Measurements from ENCODE around the gene SLC25A21. TPM values are rescaled to one million over a fixed set of nuclear protein-coding genes. Genes with fewer than 3 reads are reported as not detected.

The SLC25A21 gene
- polyA plus RNA-seq, 4 donors, result 0.22 to 1.4 (median 0.97) TPM

GRCh38 chr14:36944307-36945010 lies 227.9 kb downstream of the SLC25A21 start:
- no peak overlapping the region for H3K27ac ChIP-seq (ENCODE audit: low read depth in 1 of 3, low read length in 2 of 3)
- H3K4me1 ChIP-seq (ENCODE audit: control insufficient read depth in 3 of 3, insufficient read depth in 2 of 3, low read depth in 1 of 3, low read length in 2 of 3), result no peaks in the 10 kb centered on the region
- 74 to 88% (median 87%) methylated on average over 5 of the region's 5 CpGs for WGBS, 3 donors
- no peak overlapping the region for H3K4me3 ChIP-seq (ENCODE audit: low read depth in 1 of 3, low read length in 3 of 3)
- peaks cover 0 to 2% (median 0%) of the 10 kb centered on the region in 3 donors for H3K27me3 ChIP-seq (ENCODE audit: control insufficient read depth in 3 of 3, insufficient read depth in 3 of 3, low read length in 3 of 3)
- FAIRE-seq, result no peak
- DNase-seq, result no peak
- no peaks in the 10 kb centered on the region for H3K36me3 ChIP-seq (ENCODE audit: control insufficient read depth in 3 of 3, insufficient read depth in 2 of 3, low read depth in 1 of 3, low read length in 3 of 3)
- H3K9me3 ChIP-seq (ENCODE audit: control insufficient read depth in 2 of 2, insufficient read depth in 1 of 2, low read depth in 1 of 2, low read length in 1 of 2), result no peaks in the 10 kb centered on the region

DNA sequence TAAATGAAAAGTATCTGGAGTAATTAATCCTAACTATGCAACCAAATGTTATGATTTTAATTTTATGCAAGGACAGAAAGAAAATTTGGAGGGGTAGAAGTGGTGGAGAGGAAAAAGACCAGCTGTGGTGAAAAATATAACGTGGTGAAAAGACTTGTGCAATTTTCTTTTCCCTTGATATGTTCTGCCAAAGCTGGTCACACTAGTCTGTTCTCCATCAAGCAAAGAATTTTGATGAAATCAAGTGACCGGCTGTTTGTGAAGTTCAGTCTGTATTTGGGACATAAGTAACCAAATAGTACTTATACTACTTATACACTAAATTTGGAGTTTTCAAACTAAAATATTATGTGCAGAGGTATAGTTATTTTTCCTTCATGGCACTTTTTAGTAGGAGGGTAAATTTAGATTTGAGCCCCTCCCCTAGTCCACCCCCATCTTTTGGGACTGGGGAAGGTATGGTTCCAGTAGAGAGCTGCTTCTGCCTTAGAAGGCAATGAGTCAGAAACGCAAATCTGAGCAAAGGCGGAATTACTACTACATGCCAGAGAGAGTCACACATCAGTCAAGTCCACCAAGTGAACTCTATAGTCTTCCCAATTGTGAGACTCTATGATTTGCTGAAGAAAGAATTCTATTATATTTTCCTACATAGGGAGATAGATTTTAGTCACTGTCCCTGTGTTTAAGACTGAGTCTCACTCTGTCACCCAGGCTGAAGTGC lies 229.7 kb downstream of the SLC25A21 start:
- no peaks in the 10 kb centered on the region for H3K36me3 ChIP-seq (ENCODE audit: control insufficient read depth in 3 of 3, insufficient read depth in 2 of 3, low read depth in 1 of 3, low read length in 3 of 3)
- WGBS, 3 donors, result 76 to 85% (median 77%) methylated on average over 4 of the region's 4 CpGs
- no peak overlapping the region for H3K27ac ChIP-seq (ENCODE audit: low read depth in 1 of 3, low read length in 2 of 3)
- H3K27me3 ChIP-seq (ENCODE audit: control insufficient read depth in 3 of 3, insufficient read depth in 3 of 3, low read length in 3 of 3), result peaks cover 0 to 5% (median 0%) of the 10 kb centered on the region in 3 donors
- FAIRE-seq, result no peak
- DNase-seq, result no peak
- no peaks in the 10 kb centered on the region for H3K4me1 ChIP-seq (ENCODE audit: control insufficient read depth in 3 of 3, insufficient read depth in 2 of 3, low read depth in 1 of 3, low read length in 2 of 3)
- no peaks in the 10 kb centered on the region for H3K9me3 ChIP-seq (ENCODE audit: control insufficient read depth in 2 of 2, insufficient read depth in 1 of 2, low read depth in 1 of 2, low read length in 1 of 2)
- no peak overlapping the region for H3K4me3 ChIP-seq (ENCODE audit: low read depth in 1 of 3, low read length in 3 of 3)

DNA sequence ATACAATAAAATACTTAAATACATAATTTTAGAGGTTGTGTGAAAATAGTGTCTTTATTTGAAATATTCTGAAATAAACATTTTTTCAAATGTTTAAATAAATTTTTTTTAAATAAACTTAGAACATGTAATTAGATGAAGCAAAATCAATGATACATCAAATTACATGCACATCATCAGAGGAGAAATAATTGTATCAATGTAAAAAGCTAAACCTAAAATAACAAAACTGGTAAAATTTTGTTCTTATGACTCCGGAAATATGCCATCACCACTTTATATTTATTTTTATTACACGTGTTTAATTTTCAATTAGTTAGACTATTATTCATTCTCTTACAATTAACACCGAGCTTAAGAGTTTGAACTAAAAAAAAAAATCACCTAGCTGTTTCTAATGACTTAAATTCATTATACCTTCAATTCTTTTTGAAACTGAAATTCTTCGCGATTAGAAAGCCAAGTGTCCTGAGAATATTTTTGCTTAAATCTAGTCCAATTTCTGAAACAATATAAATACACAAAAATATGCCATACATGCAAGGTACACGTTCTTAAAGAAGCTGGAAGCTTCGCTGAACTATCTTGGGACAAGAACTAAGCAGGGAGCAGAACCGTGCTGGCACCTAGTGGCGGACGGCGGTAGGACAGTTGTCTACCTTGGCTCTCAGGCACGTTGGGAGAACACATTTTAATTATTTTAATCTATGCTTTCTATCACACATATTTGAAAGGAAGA lies 230.5 kb downstream of the SLC25A21 start:
- DNase-seq (peak; percentile 63 to 65), FAIRE-seq (no peak)
- Histone ChIP-seq H3K4me3 (ENCODE audit: low read depth in 1 of 3, low read length in 3 of 3) (no peak overlapping the region), H3K27ac (ENCODE audit: low read depth in 1 of 3, low read length in 2 of 3) (no peak overlapping the region), H3K4me1 (ENCODE audit: control insufficient read depth in 3 of 3, insufficient read depth in 2 of 3, low read depth in 1 of 3, low read length in 2 of 3) (no peaks in the 10 kb centered on the region), H3K27me3 (ENCODE audit: control insufficient read depth in 3 of 3, insufficient read depth in 3 of 3, low read length in 3 of 3) (peaks cover 0 to 8% (median 0%) of the 10 kb centered on the region in 3 donors), H3K36me3 (ENCODE audit: control insufficient read depth in 3 of 3, insufficient read depth in 2 of 3, low read depth in 1 of 3, low read length in 3 of 3) (no peaks in the 10 kb centered on the region), H3K9me3 (ENCODE audit: control insufficient read depth in 2 of 2, insufficient read depth in 1 of 2, low read depth in 1 of 2, low read length in 1 of 2) (no peaks in the 10 kb centered on the region)
- 11 to 12% (median 11%) methylated on average over 12 of the region's 12 CpGs for WGBS, 3 donors

- Histone ChIP-seq H3K27ac (ENCODE audit: low read depth in 1 of 3, low read length in 2 of 3) (no peak overlapping the region), H3K36me3 (ENCODE audit: control insufficient read depth in 3 of 3, insufficient read depth in 2 of 3, low read depth in 1 of 3, low read length in 3 of 3) (no peaks in the 10 kb centered on the region), H3K27me3 (ENCODE audit: control insufficient read depth in 3 of 3, insufficient read depth in 3 of 3, low read length in 3 of 3) (peaks cover 0 to 8% (median 0%) of the 10 kb centered on the region in 3 donors), H3K9me3 (ENCODE audit: control insufficient read depth in 2 of 2, insufficient read depth in 1 of 2, low read depth in 1 of 2, low read length in 1 of 2) (no peaks in the 10 kb centered on the region), H3K4me1 (ENCODE audit: control insufficient read depth in 3 of 3, insufficient read depth in 2 of 3, low read depth in 1 of 3, low read length in 2 of 3) (no peaks in the 10 kb centered on the region), H3K4me3 (ENCODE audit: low read depth in 1 of 3, low read length in 3 of 3) (no peak overlapping the region)
- 50 to 68% (median 52%) methylated on average over 4 of the region's 4 CpGs for WGBS, 3 donors
- DNase-seq (no peak), FAIRE-seq (no peak)
Observed at GRCh38 chr14:36940476-36940875, 231.9 kb downstream of the SLC25A21 start.

GRCh38 chr14:36939265-36939664 lies 233.1 kb downstream of the SLC25A21 start:
- H3K36me3 ChIP-seq (ENCODE audit: control insufficient read depth in 3 of 3, insufficient read depth in 2 of 3, low read depth in 1 of 3, low read length in 3 of 3), result no peaks in the 10 kb centered on the region
- DNase-seq, result no peak
- no peak for FAIRE-seq
- 80 to 95% (median 80%) methylated on average over 2 of the region's 2 CpGs for whole genome bisulfite sequencing, 3 donors
- peaks cover 0 to 7% (median 0%) of the 10 kb centered on the region in 3 donors for H3K27me3 ChIP-seq (ENCODE audit: control insufficient read depth in 3 of 3, insufficient read depth in 3 of 3, low read length in 3 of 3)
- H3K9me3 ChIP-seq (ENCODE audit: control insufficient read depth in 2 of 2, insufficient read depth in 1 of 2, low read depth in 1 of 2, low read length in 1 of 2), result no peaks in the 10 kb centered on the region
- H3K4me1 ChIP-seq (ENCODE audit: control insufficient read depth in 3 of 3, insufficient read depth in 2 of 3, low read depth in 1 of 3, low read length in 2 of 3), result no peaks in the 10 kb centered on the region
- no peak overlapping the region for H3K4me3 ChIP-seq (ENCODE audit: low read depth in 1 of 3, low read length in 3 of 3)
- no peak overlapping the region for H3K27ac ChIP-seq (ENCODE audit: low read depth in 1 of 3, low read length in 2 of 3)

DNA sequence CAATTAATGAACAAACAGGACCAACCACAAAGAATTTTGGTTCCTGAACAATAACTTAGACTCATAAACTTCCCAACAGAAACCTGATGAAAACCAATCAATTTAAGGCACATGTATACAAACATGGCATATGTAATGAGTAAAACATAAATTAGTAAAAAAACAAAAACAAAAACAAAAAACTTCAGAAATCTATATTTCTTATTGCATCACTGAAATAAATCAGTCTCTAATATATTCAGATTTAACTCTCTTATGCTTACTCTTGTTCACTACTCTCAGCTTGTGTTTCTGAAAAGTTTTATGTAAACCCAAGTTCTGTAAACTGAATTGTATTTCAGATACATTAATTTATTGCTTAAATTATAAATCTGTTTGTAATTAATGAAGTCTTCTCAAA lies 233.7 kb downstream of the SLC25A21 start:
- no peak overlapping the region for H3K27ac ChIP-seq (ENCODE audit: low read depth in 1 of 3, low read length in 2 of 3)
- H3K9me3 ChIP-seq (ENCODE audit: control insufficient read depth in 2 of 2, insufficient read depth in 1 of 2, low read depth in 1 of 2, low read length in 1 of 2), result no peaks in the 10 kb centered on the region
- FAIRE-seq, result peak; percentile 67
- no peaks in the 10 kb centered on the region for H3K36me3 ChIP-seq (ENCODE audit: control insufficient read depth in 3 of 3, insufficient read depth in 2 of 3, low read depth in 1 of 3, low read length in 3 of 3)
- no peak overlapping the region for H3K4me3 ChIP-seq (ENCODE audit: low read depth in 1 of 3, low read length in 3 of 3)
- no peak for DNase-seq
- H3K27me3 ChIP-seq (ENCODE audit: control insufficient read depth in 3 of 3, insufficient read depth in 3 of 3, low read length in 3 of 3), result peaks cover 0 to 6% (median 0%) of the 10 kb centered on the region in 3 donors
- no peaks in the 10 kb centered on the region for H3K4me1 ChIP-seq (ENCODE audit: control insufficient read depth in 3 of 3, insufficient read depth in 2 of 3, low read depth in 1 of 3, low read length in 2 of 3)

GRCh38 chr14:36935976-36936678 lies 236.3 kb downstream of the SLC25A21 start:
- Histone ChIP-seq H3K27me3 (ENCODE audit: control insufficient read depth in 3 of 3, insufficient read depth in 3 of 3, low read length in 3 of 3) (peaks cover 0 to 6% (median 0%) of the 10 kb centered on the region in 3 donors), H3K4me3 (ENCODE audit: low read depth in 1 of 3, low read length in 3 of 3) (no peak overlapping the region), H3K4me1 (ENCODE audit: control insufficient read depth in 3 of 3, insufficient read depth in 2 of 3, low read depth in 1 of 3, low read length in 2 of 3) (no peaks in the 10 kb centered on the region), H3K27ac (ENCODE audit: low read depth in 1 of 3, low read length in 2 of 3) (no peak overlapping the region), H3K36me3 (ENCODE audit: control insufficient read depth in 3 of 3, insufficient read depth in 2 of 3, low read depth in 1 of 3, low read length in 3 of 3) (no peaks in the 10 kb centered on the region), H3K9me3 (ENCODE audit: control insufficient read depth in 2 of 2, insufficient read depth in 1 of 2, low read depth in 1 of 2, low read length in 1 of 2) (no peaks in the 10 kb centered on the region)
- WGBS, 3 donors, result 36 to 60% (median 56%) methylated on average over 6 of the region's 6 CpGs
- FAIRE-seq, result no peak
- DNase-seq, result no peak

- no peak for FAIRE-seq
- no peak for DNase-seq
- Histone ChIP-seq H3K27me3 (ENCODE audit: control insufficient read depth in 3 of 3, insufficient read depth in 3 of 3, low read length in 3 of 3) (peaks cover 0 to 6% (median 0%) of the 10 kb centered on the region in 3 donors), H3K27ac (ENCODE audit: low read depth in 1 of 3, low read length in 2 of 3) (no peak overlapping the region), H3K4me3 (ENCODE audit: low read depth in 1 of 3, low read length in 3 of 3) (no peak overlapping the region), H3K9me3 (ENCODE audit: control insufficient read depth in 2 of 2, insufficient read depth in 1 of 2, low read depth in 1 of 2, low read length in 1 of 2) (no peaks in the 10 kb centered on the region), H3K36me3 (ENCODE audit: control insufficient read depth in 3 of 3, insufficient read depth in 2 of 3, low read depth in 1 of 3, low read length in 3 of 3) (no peaks in the 10 kb centered on the region), H3K4me1 (ENCODE audit: control insufficient read depth in 3 of 3, insufficient read depth in 2 of 3, low read depth in 1 of 3, low read length in 2 of 3) (no peaks in the 10 kb centered on the region)
- WGBS, 3 donors, result 43 to 68% (median 47%) methylated on average over 1 of the region's 1 CpG
Observed at GRCh38 chr14:36934304-36934703, 238.1 kb downstream of the SLC25A21 start.

Data from small intestine (tissue), 7 donors.